ENCODE results near the gene NACC1.
A peak's percentile ranks its signal among the peaks of the same experiment; 100 is the strongest.

The NACC1 gene

GRCh38 chr19:13162724-13163608 lies 44.9 kb downstream of the NACC1 start (continued):
- no peak for TF ChIP-seq HOXC10 (CRISPR knock-in tag; IDR thresholded peaks at IDR 0.05)
- TF ChIP-seq CTCF (tag by site-specific recombination; IDR thresholded peaks at IDR 0.05), result no peak
- no peak for TF ChIP-seq ZNF555 (tag by site-specific recombination; conservative IDR thresholded peaks at IDR 0.05)
- TF ChIP-seq ZFP37 (tag by site-specific recombination; IDR thresholded peaks at IDR 0.05), result no peak
- peak; percentile 76 for TF ChIP-seq GLIS2 (tag by site-specific recombination; IDR thresholded peaks at IDR 0.05)
- no peak for TF ChIP-seq ZNF658 (tag by site-specific recombination; IDR thresholded peaks at IDR 0.05)
- TF ChIP-seq ZNF292 (tag by site-specific recombination; IDR thresholded peaks at IDR 0.05; ENCODE audit: borderline replicate concordance, low read depth), result no peak
- TF ChIP-seq ZNF837 (tag by site-specific recombination; IDR thresholded peaks at IDR 0.05), result no peak
- TF ChIP-seq ZBTB10 (tag by site-specific recombination; IDR thresholded peaks at IDR 0.05), result peak; percentile 63; the same call in 1 of the 2 replicates
- TF ChIP-seq ZNF639 (tag by site-specific recombination; IDR thresholded peaks at IDR 0.05), result no peak
- peak; percentile 33; the same call in 1 of the 2 replicates for TF ChIP-seq OSR2 (tag by site-specific recombination; IDR thresholded peaks at IDR 0.05)
- peak; percentile 90 for TF ChIP-seq ZNF423 (tag by site-specific recombination; IDR thresholded peaks at IDR 0.05)
- TF ChIP-seq ZNF280C (tag by site-specific recombination; IDR thresholded peaks at IDR 0.05), result no peak
- no peak for TF ChIP-seq ZNF585B (tag by site-specific recombination; IDR thresholded peaks at IDR 0.05)
- no peak for TF ChIP-seq ZNF768 (tag by site-specific recombination; IDR thresholded peaks at IDR 0.05)
- TF ChIP-seq ZIC2 (tag by site-specific recombination; IDR thresholded peaks at IDR 0.05), result peak; percentile 84
- 0 out of 2 replicates have a peak, but pooled peaks have one; percentile 39 for TF ChIP-seq PBX3 (CRISPR knock-in tag; IDR thresholded peaks at IDR 0.05)
- TF ChIP-seq ZSCAN16 (tag by site-specific recombination; IDR thresholded peaks at IDR 0.05), result peak; percentile 80
- no peak for TF ChIP-seq ZNF140 (tag by site-specific recombination; IDR thresholded peaks at IDR 0.05)
- TF ChIP-seq PATZ1 (tag by site-specific recombination; IDR thresholded peaks at IDR 0.05), result peak; percentile 97
- TF ChIP-seq ZNF571 (tag by site-specific recombination; IDR thresholded peaks at IDR 0.05), result no peak
- no peak for TF ChIP-seq ZNF521 (tag by site-specific recombination; IDR thresholded peaks at IDR 0.05)
- TF ChIP-seq SALL2 (tag by site-specific recombination; IDR thresholded peaks at IDR 0.05; ENCODE audit: borderline replicate concordance), result no peak
- TF ChIP-seq ZNF791 (tag by site-specific recombination; IDR thresholded peaks at IDR 0.05), result no peak
- no peak for TF ChIP-seq ZSCAN18 (tag by site-specific recombination; IDR thresholded peaks at IDR 0.05)
- TF ChIP-seq MEIS1 (CRISPR knock-in tag; IDR thresholded peaks at IDR 0.05; ENCODE audit: borderline replicate concordance), result no peak
